HEK293 (cell line): ENCODE measurements around the gene ATXN1L.

Source experiments
- GFI1B ChIP-seq: fragments of 450-650 bp; formaldehyde crosslinking; IDR thresholded peaks from 2 replicates; pipeline ENCODE4 v1.5.1; 2016; ENCODE audit warnings: missing biosample characterization, missing genetic modification characterization
- GLIS1 ChIP-seq: fragments of 450-650 bp; formaldehyde crosslinking; IDR thresholded peaks from 2 replicates; pipeline ENCODE4 v1.5.1; 2016; ENCODE audit warnings: missing biosample characterization, missing genetic modification characterization
- MEIS1 ChIP-seq: sonication (generic); formaldehyde crosslinking; IDR thresholded peaks from 2 replicates; pipeline ENCODE4 v1.8.1; 2022; ENCODE audit warnings: missing genetic modification reagents, mild to moderate bottlenecking, borderline replicate concordance
- MYNN ChIP-seq: fragments of 450-650 bp; formaldehyde crosslinking; IDR thresholded peaks from 2 replicates; pipeline ENCODE4 v1.5.1; 2016; ENCODE audit warnings: missing biosample characterization, missing genetic modification characterization, borderline replicate concordance
- ZFP41 ChIP-seq: fragments of 450-650 bp; formaldehyde crosslinking; IDR thresholded peaks from 2 replicates; pipeline ENCODE4 v1.5.1; 2016; ENCODE audit warnings: missing biosample characterization, missing genetic modification characterization, borderline replicate concordance
- ZNF394 ChIP-seq: fragments of 450-650 bp; formaldehyde crosslinking; IDR thresholded peaks from 2 replicates; pipeline ENCODE4 v1.5.1; 2016; ENCODE audit warnings: missing biosample characterization, missing genetic modification characterization, mild to moderate bottlenecking, moderate library complexity, borderline replicate concordance
- ZNF501 ChIP-seq: fragments of 450-650 bp; formaldehyde crosslinking; IDR thresholded peaks from 2 replicates; pipeline ENCODE4 v1.5.1; 2016; ENCODE audit warnings: missing biosample characterization, missing genetic modification characterization
- ZNF530 ChIP-seq: fragments of 450-650 bp; formaldehyde crosslinking; IDR thresholded peaks from 2 replicates; pipeline ENCODE4 v1.5.1; 2016; ENCODE audit warnings: low read depth, missing biosample characterization, missing genetic modification characterization
- ZNF548 ChIP-seq: fragments of 450-650 bp; formaldehyde crosslinking; IDR thresholded peaks from 2 replicates; pipeline ENCODE4 v1.5.1; 2016; ENCODE audit warnings: missing biosample characterization, missing genetic modification characterization
- ZNF677 ChIP-seq: fragments of 450-650 bp; IDR thresholded peaks from 2 replicates; pipeline ENCODE4 v1.5.0; 2018; ENCODE audit warnings: missing biosample characterization, mild to moderate bottlenecking, missing genetic modification characterization, moderate library complexity
- TF ChIP-seq, protein P1 (sequence below): fragments of 450-650 bp; formaldehyde crosslinking; optimal IDR thresholded peaks from 2 replicates; pipeline ENCODE3; 2016; ENCODE audit warnings: missing biosample characterization, mild to moderate bottlenecking, missing genetic modification characterization
- TF ChIP-seq, protein P2 (sequence below): fragments of 450-650 bp; formaldehyde crosslinking; IDR thresholded peaks from 2 replicates; pipeline ENCODE4 v1.5.1; 2016; ENCODE audit warnings: missing biosample characterization, missing genetic modification characterization
- TF ChIP-seq, protein P3 (sequence below): fragments of 450-650 bp; formaldehyde crosslinking; IDR thresholded peaks from 2 replicates; pipeline ENCODE4 v1.5.1; 2016; ENCODE audit warnings: missing biosample characterization, missing genetic modification characterization
- TF ChIP-seq, protein P4 (sequence below): fragments of 450-650 bp; formaldehyde crosslinking; IDR thresholded peaks from 2 replicates; pipeline ENCODE4 v1.5.1; 2016; ENCODE audit warnings: missing biosample characterization, missing genetic modification characterization, low read depth

DNA sequence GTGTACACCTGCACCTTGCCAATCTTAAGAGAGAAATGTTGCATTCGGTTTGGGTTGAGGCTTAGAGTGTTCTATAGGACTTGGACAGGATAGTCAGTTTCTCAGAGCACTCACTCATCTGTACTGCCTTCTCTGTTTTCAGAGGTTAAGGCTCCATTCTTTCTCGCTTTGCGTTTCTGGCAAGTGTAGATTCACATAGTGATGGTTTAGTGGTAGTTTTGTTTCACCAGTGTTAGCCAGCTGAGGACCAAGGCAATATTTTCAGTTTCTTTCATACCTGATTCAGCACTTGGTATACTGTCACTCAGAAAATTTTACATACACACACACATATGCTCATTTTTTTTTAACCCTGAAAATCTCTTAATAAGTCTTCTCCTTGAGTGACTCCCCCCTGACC is 1.3 kb downstream of the ATXN1L start:
- TF ChIP-seq, protein P1, sequence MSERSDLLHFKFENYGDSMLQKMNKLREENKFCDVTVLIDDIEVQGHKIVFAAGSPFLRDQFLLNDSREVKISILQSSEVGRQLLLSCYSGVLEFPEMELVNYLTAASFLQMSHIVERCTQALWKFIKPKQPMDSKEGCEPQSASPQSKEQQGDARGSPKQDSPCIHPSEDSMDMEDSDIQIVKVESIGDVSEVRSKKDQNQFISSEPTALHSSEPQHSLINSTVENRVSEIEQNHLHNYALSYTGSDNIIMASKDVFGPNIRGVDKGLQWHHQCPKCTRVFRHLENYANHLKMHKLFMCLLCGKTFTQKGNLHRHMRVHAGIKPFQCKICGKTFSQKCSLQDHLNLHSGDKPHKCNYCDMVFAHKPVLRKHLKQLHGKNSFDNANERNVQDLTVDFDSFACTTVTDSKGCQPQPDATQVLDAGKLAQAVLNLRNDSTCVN (tag by site-specific recombination), result no peak
- TF ChIP-seq ZNF394 (tag by site-specific recombination), result no peak
- no peak for TF ChIP-seq MEIS1 (CRISPR knock-in tag)
- TF ChIP-seq GLIS1 (tag by site-specific recombination), result no peak
- TF ChIP-seq, protein P2, sequence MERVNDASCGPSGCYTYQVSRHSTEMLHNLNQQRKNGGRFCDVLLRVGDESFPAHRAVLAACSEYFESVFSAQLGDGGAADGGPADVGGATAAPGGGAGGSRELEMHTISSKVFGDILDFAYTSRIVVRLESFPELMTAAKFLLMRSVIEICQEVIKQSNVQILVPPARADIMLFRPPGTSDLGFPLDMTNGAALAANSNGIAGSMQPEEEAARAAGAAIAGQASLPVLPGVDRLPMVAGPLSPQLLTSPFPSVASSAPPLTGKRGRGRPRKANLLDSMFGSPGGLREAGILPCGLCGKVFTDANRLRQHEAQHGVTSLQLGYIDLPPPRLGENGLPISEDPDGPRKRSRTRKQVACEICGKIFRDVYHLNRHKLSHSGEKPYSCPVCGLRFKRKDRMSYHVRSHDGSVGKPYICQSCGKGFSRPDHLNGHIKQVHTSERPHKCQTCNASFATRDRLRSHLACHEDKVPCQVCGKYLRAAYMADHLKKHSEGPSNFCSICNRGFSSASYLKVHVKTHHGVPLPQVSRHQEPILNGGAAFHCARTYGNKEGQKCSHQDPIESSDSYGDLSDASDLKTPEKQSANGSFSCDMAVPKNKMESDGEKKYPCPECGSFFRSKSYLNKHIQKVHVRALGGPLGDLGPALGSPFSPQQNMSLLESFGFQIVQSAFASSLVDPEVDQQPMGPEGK (tag by site-specific recombination), result no peak
- no peak for TF ChIP-seq ZFP41
- TF ChIP-seq, protein P3, sequence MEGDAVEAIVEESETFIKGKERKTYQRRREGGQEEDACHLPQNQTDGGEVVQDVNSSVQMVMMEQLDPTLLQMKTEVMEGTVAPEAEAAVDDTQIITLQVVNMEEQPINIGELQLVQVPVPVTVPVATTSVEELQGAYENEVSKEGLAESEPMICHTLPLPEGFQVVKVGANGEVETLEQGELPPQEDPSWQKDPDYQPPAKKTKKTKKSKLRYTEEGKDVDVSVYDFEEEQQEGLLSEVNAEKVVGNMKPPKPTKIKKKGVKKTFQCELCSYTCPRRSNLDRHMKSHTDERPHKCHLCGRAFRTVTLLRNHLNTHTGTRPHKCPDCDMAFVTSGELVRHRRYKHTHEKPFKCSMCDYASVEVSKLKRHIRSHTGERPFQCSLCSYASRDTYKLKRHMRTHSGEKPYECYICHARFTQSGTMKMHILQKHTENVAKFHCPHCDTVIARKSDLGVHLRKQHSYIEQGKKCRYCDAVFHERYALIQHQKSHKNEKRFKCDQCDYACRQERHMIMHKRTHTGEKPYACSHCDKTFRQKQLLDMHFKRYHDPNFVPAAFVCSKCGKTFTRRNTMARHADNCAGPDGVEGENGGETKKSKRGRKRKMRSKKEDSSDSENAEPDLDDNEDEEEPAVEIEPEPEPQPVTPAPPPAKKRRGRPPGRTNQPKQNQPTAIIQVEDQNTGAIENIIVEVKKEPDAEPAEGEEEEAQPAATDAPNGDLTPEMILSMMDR, result no peak
- TF ChIP-seq ZNF677 (tag by site-specific recombination), result no peak
- TF ChIP-seq ZNF501 (tag by site-specific recombination), result no peak
- no peak for TF ChIP-seq ZNF548
- no peak for TF ChIP-seq GFI1B (tag by site-specific recombination)
- TF ChIP-seq MYNN, result no peak
- TF ChIP-seq, protein P4, sequence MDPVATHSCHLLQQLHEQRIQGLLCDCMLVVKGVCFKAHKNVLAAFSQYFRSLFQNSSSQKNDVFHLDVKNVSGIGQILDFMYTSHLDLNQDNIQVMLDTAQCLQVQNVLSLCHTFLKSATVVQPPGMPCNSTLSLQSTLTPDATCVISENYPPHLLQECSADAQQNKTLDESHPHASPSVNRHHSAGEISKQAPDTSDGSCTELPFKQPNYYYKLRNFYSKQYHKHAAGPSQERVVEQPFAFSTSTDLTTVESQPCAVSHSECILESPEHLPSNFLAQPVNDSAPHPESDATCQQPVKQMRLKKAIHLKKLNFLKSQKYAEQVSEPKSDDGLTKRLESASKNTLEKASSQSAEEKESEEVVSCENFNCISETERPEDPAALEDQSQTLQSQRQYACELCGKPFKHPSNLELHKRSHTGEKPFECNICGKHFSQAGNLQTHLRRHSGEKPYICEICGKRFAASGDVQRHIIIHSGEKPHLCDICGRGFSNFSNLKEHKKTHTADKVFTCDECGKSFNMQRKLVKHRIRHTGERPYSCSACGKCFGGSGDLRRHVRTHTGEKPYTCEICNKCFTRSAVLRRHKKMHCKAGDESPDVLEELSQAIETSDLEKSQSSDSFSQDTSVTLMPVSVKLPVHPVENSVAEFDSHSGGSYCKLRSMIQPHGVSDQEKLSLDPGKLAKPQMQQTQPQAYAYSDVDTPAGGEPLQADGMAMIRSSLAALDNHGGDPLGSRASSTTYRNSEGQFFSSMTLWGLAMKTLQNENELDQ (tag by site-specific recombination), result no peak
- no peak for TF ChIP-seq ZNF530 (tag by site-specific recombination)
